Activated CD8-positive, alpha-beta T cell treated with anti-CD3 and anti-CD28 coated beads for 36 hours (primary cell): Measurements from ENCODE around the gene GRXCR2. TPM values are rescaled to one million over a fixed set of nuclear protein-coding genes. Genes with fewer than 3 reads are reported as not detected.

Experiments used
- ATAC-seq: fragments of 200-7000 bp; cut with Tn5 transposase; one replicate; pipeline ENCODE4 v1.10.0; 2021; ENCODE audit warnings: mild to moderate bottlenecking, moderate library complexity
- CTCF ChIA-PET: fragments of 350-600 bp; sonication (Branson Sonifier 250); formaldehyde crosslinking; loops from one replicate; lab custom pipeline; 2021; ENCODE audit warnings: antibody characterized with exemption; lab: Charles Lee
- POLR2A ChIA-PET: fragments of 350-600 bp; sonication (Branson Sonifier 250); formaldehyde crosslinking; loops from one replicate; lab custom pipeline; 2021; ENCODE audit warnings: antibody characterized with exemption; lab: Charles Lee
- DNase-seq: peaks from one replicate; pipeline ENCODE4 v3.0.0-alpha.2; 2020
- H3K27ac Mint-ChIP-seq: one replicate; pipeline ENCODE4 v1.8.0; 2021; ENCODE audit warnings: mild to moderate bottlenecking, mixed read lengths
- H3K27me3 Mint-ChIP-seq: one replicate; pipeline ENCODE4 v1.8.0; 2021; ENCODE audit warnings: mixed read lengths
- H3K36me3 Mint-ChIP-seq: one replicate; pipeline ENCODE4 v1.8.0; 2021; ENCODE audit warnings: low read depth, mixed read lengths
- H3K4me1 Mint-ChIP-seq: one replicate; pipeline ENCODE4 v1.8.0; 2021; ENCODE audit warnings: low read depth, mixed read lengths
- H3K4me3 Mint-ChIP-seq: one replicate; pipeline ENCODE4 v1.8.0; 2021; ENCODE audit warnings: mild to moderate bottlenecking, moderate library complexity, mixed read lengths
- H3K9me3 Mint-ChIP-seq: one replicate; pipeline ENCODE4 v1.8.0; 2021; ENCODE audit warnings: mixed read lengths
- intact Hi-C: fragments of 100-400 bp; cut with micrococcal nuclease; formaldehyde crosslinking; loops from one replicate; pipeline ENCODE4 v1.10.0; 2022
- total RNA-seq, 2 experiments: library from RNA; stranded (reverse); gene quantifications; one replicate each; pipeline ENCODE4 v1.2.3, GENCODE V29; 2021
- TF ChIP-seq, protein P1 (sequence below): fragments of 200-600 bp; IDR thresholded peaks from one replicate; pipeline ENCODE4 v1.8.0; 2022; ENCODE audit warnings: antibody characterized with exemption, mild to moderate bottlenecking

GRXCR2 gene, protein sequence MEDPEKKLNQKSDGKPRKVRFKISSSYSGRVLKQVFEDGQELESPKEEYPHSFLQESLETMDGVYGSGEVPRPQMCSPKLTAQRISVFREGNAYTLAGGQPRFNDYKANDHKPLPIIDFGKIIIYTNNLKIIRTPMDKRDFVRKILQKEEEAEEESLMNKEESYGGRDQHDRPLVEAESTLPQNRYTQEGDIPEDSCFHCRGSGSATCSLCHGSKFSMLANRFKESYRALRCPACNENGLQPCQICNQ
- not detected for total RNA-seq

DNA sequence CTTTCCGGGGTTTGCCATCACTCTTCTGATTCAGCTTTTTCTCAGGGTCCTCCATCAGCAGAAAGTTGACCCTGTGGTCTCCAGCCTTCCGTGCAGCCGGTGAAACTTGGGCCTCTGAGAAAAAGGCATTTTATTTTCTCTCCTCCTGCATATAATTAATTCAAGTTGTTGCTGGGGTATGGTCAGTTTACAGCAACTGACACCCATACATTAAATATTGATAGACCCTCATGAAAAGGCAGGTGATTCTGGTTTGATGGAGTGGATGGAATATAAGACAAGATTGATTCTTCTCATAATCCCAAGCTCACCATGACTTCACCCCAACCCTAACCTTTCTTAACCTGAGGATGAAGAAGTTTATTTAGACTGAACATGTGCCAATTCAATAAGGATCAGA lies at the start of gene GRXCR2:
Gene GRXCR2, minus strand, starts transcription at position 101 of the 400 bp plus-strand sequence. Its CDS starts 46 bp downstream, at position 55.
- TF ChIP-seq, protein P1, sequence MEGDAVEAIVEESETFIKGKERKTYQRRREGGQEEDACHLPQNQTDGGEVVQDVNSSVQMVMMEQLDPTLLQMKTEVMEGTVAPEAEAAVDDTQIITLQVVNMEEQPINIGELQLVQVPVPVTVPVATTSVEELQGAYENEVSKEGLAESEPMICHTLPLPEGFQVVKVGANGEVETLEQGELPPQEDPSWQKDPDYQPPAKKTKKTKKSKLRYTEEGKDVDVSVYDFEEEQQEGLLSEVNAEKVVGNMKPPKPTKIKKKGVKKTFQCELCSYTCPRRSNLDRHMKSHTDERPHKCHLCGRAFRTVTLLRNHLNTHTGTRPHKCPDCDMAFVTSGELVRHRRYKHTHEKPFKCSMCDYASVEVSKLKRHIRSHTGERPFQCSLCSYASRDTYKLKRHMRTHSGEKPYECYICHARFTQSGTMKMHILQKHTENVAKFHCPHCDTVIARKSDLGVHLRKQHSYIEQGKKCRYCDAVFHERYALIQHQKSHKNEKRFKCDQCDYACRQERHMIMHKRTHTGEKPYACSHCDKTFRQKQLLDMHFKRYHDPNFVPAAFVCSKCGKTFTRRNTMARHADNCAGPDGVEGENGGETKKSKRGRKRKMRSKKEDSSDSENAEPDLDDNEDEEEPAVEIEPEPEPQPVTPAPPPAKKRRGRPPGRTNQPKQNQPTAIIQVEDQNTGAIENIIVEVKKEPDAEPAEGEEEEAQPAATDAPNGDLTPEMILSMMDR = no peak
- Mint-ChIP-seq H3K4me3 (no peak within 1 kb of the TSS), H3K9me3 (no peaks in the 10 kb centered on the region), H3K36me3 (no peaks in the 10 kb centered on the region), H3K27me3 (peaks cover 8% of the 10 kb centered on the region), H3K27ac (no peak within 1 kb of the TSS), H3K4me1 (no peaks in the 10 kb centered on the region)
- ChIA-PET CTCF (no interaction called here), POLR2A (no interaction called here)
- ATAC-seq = no peak
- DNase-seq = no peak
- intact Hi-C loops = no loop called here

DNA sequence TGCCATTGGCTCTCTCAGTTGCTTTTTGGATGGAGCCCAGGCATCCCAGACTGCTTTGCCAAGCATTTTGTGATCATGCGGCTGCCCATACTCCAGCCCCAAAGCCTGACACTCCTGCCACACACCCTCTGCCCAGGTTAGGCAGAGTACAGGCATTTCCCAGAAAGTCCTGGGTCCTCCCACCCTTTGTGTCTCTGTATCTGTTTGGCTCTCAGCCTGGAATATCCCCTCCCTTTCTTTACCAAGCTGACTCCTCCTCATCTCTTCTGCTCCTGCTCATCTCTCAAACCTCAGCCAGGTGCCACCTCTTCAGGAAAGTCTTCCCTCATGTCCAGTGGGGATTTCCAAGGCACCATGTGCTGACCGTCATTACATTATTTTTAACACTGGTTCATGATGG lies 49.2 kb upstream of the GRXCR2 start:
- TF ChIP-seq, protein P1 = no peak
- H3K4me1 Mint-ChIP-seq = no peaks in the 10 kb centered on the region
- H3K27ac Mint-ChIP-seq = no peak overlapping the region
- H3K36me3 Mint-ChIP-seq = no peaks in the 10 kb centered on the region
- H3K4me3 Mint-ChIP-seq = no peak overlapping the region
- DNase-seq = no peak
- peaks cover 1% of the 10 kb centered on the region for H3K27me3 Mint-ChIP-seq
- ATAC-seq = no peak
- intact Hi-C loops = no loop called here
- CTCF ChIA-PET = interaction anchor here (0.7 kb wide), 1 partner anchor 9 kb away, joined by 3 read pairs; no protein-coding TSS in a partner anchor
- POLR2A ChIA-PET = no interaction called here
- no peaks in the 10 kb centered on the region for H3K9me3 Mint-ChIP-seq

DNA sequence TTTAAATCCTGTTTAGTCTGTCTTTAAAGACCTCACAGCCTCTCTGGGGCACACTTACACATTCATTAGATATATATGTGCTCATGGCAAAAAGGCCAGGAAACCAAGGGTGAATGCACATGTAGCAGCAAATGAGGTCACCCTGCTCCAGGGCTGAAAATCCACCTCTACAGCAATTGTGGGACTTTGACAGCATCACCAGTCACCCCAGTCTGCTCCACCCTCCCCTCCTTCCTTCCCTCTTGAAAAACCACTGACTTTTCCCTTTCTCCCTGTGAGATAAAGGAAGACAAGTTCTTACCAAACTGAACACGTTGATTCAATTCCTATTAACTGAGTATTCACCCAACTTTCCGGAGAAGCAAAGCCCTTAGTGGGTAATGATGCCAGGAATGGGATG lies 48.4 kb upstream of the GRXCR2 start:
- Mint-ChIP-seq H3K4me3 (no peak overlapping the region), H3K27me3 (peaks cover 1% of the 10 kb centered on the region), H3K36me3 (no peaks in the 10 kb centered on the region), H3K27ac (no peak overlapping the region), H3K4me1 (no peaks in the 10 kb centered on the region), H3K9me3 (no peaks in the 10 kb centered on the region)
- CTCF ChIA-PET = no interaction called here
- intact Hi-C loops = no loop called here
- ATAC-seq (no peak), DNase-seq (no peak)
- POLR2A ChIA-PET = no interaction called here
- TF ChIP-seq, protein P1 = no peak

DNA sequence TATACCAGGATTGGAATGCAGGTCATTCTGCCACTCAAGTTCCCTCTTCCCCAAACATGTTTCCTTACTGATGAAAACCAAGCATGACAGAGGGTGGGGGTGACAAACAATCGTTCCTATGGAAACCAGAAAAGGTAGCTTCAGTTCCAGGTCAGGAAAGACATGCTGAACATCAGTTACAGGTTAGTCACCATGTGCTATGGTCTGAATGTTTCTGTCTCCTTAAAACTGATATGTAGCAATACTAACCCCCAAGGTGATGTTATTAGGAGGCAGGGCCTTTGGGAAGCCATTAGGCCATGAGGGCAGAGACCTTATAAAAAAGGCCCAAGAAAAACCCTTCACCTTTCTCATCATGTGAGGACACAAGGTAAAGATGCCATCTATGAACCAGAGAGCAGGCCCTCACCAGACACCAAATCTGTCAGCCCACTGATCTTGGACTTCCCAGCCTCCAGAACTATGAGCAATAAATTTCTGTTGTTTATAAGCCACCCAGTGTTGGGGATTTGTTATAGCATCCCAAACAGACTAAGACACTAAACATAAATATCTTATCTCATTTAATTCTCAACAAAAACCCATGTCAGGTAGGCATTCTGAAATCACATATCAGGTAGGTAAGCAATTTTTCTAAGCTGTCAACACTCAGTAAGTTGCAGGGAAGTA lies 47.9 kb upstream of the GRXCR2 start:
- no peaks in the 10 kb centered on the region for H3K9me3 Mint-ChIP-seq
- H3K4me3 Mint-ChIP-seq = no peak overlapping the region
- ChIA-PET CTCF (no interaction called here), POLR2A (no interaction called here)
- H3K27ac Mint-ChIP-seq = no peak overlapping the region
- peaks cover 1% of the 10 kb centered on the region for H3K27me3 Mint-ChIP-seq
- H3K4me1 Mint-ChIP-seq = no peaks in the 10 kb centered on the region
- DNase-seq (no peak), ATAC-seq (no peak)
- intact Hi-C loops = no loop called here
- no peaks in the 10 kb centered on the region for H3K36me3 Mint-ChIP-seq
- TF ChIP-seq, protein P1 = no peak

DNA sequence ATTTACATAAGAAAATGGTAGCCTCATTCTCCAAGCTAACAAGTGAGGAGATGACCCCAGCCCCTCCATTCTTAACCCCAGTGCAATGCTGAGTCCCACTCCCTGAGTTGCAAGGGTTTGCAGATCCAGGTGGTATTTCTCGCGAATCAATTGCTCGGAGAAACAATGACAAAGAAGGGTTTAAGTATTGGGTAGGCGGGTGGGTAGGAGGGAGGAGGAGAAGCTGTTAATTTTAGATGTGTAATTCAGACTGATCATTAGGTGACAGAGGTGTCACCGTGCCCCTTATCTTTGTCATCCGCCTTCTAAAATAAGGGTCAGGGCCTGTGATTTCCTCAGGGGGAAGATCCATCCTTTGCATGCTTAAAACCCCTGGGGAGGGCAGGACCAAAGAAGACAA lies 46.6 kb upstream of the GRXCR2 start:
- no peaks in the 10 kb centered on the region for H3K4me1 Mint-ChIP-seq
- H3K9me3 Mint-ChIP-seq = no peaks in the 10 kb centered on the region
- TF ChIP-seq, protein P1 = no peak
- intact Hi-C loops = no loop called here
- no peaks in the 10 kb centered on the region for H3K36me3 Mint-ChIP-seq
- POLR2A ChIA-PET = no interaction called here
- H3K4me3 Mint-ChIP-seq = no peak overlapping the region
- no peak overlapping the region for H3K27ac Mint-ChIP-seq
- ATAC-seq (no peak), DNase-seq (no peak)
- CTCF ChIA-PET = no interaction called here
- peaks cover 1% of the 10 kb centered on the region for H3K27me3 Mint-ChIP-seq
